Activated T-cell treated with anti-CD3 and anti-CD28 coated beads for 1 hour (primary cell): Measurements from ENCODE around the gene SHISA7.
"Not testable (repeated sequence)": the region's sequence is repeated elsewhere in the genome, so short reads cannot be mapped to it uniquely, and the experiment has no call there.

Source experiments
- DNase-seq: peaks from one replicate; pipeline ENCODE4 v3.0.0-alpha.2; 2020; ENCODE audit warnings: low read depth

SHISA7 gene

GRCh38 chr19:55446060-55446459, 3.0 kb upstream of the SHISA7 start:
- DNase-seq: no peak

DNA sequence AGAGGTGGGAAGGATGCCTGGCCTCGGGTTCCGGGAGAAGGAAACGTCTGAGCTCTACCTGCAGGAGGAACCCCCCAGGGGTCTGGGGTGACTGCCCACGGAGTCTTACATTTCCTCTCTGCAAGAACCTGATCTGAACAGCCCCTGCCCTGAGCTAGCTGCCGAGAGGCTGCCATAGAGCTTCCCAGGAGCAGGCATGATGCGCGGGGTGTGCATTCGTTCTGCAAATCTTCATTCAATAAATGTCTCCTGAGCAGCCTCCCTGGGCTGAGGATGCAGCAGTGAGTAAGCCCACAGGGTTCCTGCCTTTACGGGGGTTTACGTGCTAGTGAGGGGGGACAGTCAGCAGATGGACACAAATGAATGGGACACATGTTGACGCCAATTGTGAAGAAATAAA, 1.5 kb upstream of the SHISA7 start:
- DNase-seq: no peak

DNA sequence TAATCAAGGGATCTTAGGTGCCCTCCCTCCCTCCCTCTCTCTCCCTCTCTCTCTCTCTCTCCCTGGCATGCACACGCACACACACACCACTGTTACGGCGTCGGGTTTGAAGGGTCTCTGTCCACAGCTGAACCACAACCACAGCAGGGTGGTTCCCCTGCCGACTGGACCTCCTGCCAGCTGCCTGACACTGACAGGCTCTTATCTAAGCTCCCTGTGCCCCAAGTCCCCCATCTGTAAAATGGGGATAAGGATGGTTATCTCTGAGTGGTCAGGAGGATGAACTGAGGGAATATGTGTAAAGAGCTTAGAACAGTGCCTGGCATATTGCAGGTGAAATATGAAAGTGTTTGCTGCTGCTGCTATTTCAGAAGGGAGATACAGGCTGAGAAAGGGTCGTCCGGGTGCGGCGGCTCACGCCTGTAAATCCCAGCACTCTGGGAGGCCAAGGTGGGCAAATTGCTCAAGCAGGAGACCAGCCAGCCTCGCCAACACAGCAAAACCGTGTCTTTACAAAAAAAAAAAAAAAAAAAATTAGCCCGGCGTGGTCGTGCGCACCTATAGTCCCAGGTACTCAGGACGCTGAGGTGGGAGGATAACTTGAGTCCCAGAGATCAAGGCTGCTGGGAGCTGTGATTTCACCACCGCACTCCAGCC, 852 bp upstream of the SHISA7 start:
- no peak for DNase-seq

- no peak for DNase-seq
These were observed 633 bp downstream of the SHISA7 start for GRCh38 chr19:55442372-55442961.

GRCh38 chr19:55441692-55442321, 1.3 kb downstream of the SHISA7 start:
- DNase-seq: no peak

- DNase-seq: no peak
These were observed 1.8 kb downstream of the SHISA7 start for GRCh38 chr19:55441319-55441691.

DNA sequence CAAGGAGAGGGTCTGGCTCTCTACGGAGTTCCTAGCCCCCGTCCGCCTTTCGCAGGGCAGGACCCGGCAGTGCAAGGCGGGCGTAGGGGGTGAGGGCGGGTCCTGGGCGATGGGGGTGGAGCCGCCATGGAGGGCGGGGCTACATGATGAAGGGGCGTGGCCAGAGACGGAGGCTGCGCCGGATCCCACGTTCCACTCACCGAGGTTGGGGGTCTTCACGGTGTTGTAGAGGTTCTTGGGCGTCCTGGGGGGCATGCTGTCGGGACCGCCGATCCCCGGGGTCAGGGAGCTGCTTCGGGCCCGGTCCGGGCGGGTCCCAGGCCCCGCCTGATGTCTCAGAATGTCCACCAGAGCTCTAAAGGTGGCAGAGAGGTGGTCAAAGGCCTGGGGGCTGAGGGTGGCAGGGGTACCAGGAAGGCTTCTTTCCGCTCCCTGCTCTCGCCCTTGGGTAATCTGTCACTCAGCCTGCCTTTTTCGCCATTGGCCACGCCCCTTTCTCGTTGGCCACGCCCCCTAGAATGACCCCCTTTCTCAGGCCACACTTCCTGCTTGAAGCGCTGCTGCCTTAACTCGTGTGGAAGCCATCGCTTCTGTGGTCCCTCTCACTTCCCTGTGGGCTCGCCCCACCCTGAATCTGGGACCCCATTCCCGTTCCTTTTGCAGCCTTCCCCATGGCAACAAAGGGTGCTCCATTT, 2.5 kb downstream of the SHISA7 start:
- DNase-seq: no peak

GRCh38 chr19:55439052-55439451, 4.0 kb downstream of the SHISA7 start:
- no peak for DNase-seq

GRCh38 chr19:55437410-55437809, 5.7 kb downstream of the SHISA7 start:
- DNase-seq: no peak

GRCh38 chr19:55436847-55437246, 6.3 kb downstream of the SHISA7 start:
- DNase-seq: no peak

GRCh38 chr19:55435020-55435419, 8.1 kb downstream of the SHISA7 start:
- DNase-seq: no peak

DNA sequence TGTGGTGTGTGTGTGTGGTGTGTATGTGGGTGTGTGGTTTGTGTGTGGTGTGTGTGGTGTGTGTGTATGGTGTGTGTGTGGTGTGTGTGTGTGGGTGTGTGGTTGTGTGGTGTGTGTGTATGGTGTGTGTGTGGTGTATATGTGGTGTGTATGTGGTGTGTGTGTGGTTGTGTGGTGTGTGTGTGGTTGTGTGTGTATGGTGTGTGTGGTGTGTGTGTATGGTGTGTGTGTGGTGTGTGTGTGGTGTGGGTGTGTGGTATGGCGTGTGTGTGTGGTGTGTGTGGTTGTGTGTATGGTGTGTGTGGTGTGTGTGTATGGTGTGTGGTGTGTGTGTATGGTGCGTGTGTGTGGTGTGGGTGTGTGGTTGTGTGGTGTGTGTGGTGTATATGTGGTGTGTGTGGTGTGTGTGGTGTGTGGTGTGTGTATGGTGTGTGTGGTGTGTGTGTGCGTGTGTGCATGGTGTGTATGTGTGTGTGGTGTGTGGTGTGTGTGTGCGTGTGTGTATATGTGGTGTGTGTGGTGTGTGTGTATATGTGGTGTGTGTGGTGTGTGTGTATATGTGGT, 8.7 kb downstream of the SHISA7 start:
- DNase-seq: no peak

DNA sequence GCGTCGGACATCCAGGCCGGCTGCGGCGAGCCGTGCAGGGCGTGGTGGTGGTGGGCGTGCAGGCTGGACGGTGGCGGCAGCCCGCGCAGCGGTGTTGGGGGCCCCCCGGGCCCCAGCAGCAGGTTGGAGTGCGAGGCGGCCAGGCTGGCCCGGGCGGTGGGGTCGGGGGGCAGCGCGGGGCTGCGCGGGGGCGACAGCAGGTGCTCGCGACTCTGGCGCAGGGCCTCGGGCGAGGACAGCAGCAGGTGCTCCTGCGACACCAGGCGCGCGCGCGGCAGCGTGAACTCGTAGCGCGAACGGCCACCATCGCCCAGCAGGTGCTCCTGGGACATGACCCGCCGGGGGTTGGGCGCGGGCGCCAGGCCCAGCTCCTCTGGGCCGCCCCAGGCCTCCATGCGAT, 9.8 kb downstream of the SHISA7 start:
- no peak for DNase-seq

DNA sequence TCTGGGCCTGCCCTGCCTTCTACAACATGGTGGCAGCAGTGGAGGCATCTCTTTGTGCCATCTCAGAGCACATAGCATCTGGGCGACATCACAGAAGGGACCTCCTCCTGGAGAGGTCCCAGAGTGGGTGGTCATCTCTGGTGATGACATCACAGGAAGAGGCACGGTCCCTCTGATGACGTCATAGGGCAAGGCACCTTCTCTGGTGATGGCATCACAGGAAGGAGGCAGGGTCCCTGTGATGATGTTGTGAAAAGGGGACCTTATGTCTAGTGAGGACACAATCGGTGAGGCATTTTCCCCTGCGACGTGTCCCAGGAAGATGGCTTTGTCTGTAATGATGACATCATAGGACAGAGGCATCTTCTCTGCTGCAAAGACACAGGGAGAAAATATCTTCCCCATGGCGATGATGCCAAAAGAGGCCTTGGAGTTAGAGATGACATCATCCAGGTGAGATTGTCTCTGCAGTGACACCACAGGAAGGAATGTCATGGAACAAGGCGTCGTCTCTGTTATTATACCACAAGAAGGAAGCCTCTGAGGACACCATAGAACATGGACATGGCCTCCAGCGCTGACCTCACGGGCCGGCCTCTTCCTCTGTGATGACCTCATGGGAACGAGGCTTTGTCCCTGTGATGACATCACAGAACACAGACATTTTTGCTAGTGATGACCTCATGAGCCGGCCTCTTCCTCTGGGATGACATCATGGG, 10.7 kb downstream of the SHISA7 start:
- no peak for DNase-seq

GRCh38 chr19:55431183-55431582, 11.9 kb downstream of the SHISA7 start:
- DNase-seq: no peak

GRCh38 chr19:55426042-55426441, 17.1 kb downstream of the SHISA7 start:
- no peak for DNase-seq

DNA sequence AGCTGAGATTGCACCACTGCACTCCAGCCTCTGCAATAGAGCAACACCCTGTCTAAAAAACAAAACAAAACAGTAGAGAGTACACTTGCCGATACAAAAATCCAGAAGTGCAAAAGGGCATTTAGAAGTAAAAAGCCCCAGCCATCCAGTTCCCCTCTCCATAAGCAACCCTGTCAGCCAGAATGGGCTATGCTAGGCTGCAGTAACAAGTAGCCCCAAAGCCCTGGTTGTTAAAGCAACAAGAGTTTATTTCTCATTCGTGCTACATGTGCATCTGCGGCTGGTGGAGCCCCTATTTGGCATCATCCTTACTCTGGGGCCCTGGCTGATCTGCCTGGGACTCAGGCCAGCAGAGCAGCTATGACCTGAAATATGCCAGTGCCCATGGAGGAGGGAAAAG, 18.6 kb downstream of the SHISA7 start:
- no peak for DNase-seq

- no peak for DNase-seq
These were observed 19.7 kb downstream of the SHISA7 start for GRCh38 chr19:55423225-55424005.

DNA sequence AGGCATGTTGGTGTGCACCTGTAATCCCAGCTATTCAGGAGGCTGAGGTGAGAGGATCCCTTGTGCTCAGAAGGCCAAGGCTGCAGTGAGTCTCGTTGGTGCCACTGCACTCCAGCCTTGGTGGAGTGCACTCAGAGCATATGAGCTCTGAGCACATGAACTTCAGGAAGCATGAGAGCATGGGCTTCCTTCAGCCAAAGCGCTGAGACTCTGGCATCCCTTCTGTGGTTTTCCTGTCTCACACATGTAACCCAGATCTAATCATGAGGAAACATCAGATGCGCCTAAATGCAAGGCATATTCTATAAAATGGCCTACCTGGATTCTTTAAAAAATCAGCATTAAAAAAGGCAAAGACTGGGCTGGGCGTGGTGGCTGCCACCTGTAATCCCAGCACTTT, 21.8 kb downstream of the SHISA7 start:
- not testable (repeated sequence) for DNase-seq

- no peak for DNase-seq
These were observed 23.4 kb downstream of the SHISA7 start for GRCh38 chr19:55419624-55420236.

- DNase-seq: no peak
These were observed 24.0 kb downstream of the SHISA7 start for GRCh38 chr19:55419103-55419502.
